ENCODE measurements around the gene TOP3B. TPM values are rescaled to one million over a fixed set of nuclear protein-coding genes. Genes with fewer than 3 reads are reported as not detected.

Gene TOP3B
- total and polyA plus RNA-seq, 9 of the 15 experiments (the other 6 are each of a cell fraction or from before 2014, with no cell fraction given): 3.0 to 188 (median 112) TPM

DNA sequence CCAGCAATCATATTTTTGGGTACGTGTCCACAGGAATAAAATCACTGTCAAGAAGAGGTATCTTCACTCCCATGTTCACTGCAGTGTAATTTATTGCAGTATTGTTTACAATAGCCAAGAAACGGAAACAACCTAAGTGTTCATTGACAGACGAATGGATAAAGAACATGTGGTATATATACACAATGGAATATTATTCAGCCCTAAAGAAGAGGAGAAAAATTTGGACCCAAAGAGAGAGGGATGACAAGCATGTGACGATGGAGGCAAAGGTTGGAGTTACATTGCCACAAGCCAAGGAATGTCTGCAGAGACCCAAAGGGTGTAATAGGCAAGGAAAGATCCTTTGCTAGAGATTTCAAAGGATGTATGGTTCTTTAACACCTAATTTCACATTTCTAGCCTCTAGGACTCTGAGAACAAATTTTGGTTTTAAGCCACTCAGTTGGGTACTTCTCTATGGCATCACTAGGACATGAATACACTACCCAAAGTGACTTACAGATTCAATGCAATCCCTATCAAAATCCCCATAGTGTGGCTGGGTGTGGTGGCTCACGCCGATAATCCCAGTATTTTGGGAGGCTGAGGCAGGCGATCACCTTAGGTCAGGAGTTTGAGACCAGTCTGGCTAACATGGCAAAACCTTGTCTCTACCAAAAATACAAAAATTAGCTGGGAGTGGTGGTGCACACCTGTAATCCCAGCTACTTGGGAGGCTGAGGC lies 31.1 kb upstream of the TOP3B start:
- ChIA-PET CTCF (ENCODE audit: low intra/inter-chr PET ratio) (no interaction called here), POLR2A (interaction anchor here (0.7 to 1.2 kb wide), 3 partner anchors 19 to 29 kb away, joined by 3 to 4 read pairs (median 3); no protein-coding TSS in a partner anchor)
- H3K4me2 ChIP-seq (ENCODE audit: insufficient read depth, low read length): no peak overlapping the region
- BruUV-seq (replicated peaks): no TSS peak
- H3K79me2 ChIP-seq (ENCODE audit: control insufficient read depth, insufficient read depth, low read length): no peaks in the 10 kb centered on the region
- ATAC-seq: no peak
- in situ Hi-C loops (cut with MboI): no loop called here
- H3K9me1 ChIP-seq (ENCODE audit: control insufficient read depth, insufficient read depth, low read length): no peaks in the 10 kb centered on the region
- intact Hi-C loops (cut with micrococcal nuclease): no loop called here
- 0 out of 2 replicates have a peak, but pooled peaks cover 6% of the 10 kb centered on the region for H3K9me3 ChIP-seq (replicated peaks; ENCODE audit: control insufficient read depth, insufficient read depth, low read depth, low read length)
- WGBS (ENCODE audit: insufficient coverage, low coverage, missing lambda C conversion rate): 6% methylated on average over 7 of the region's 7 CpGs
- no peaks in the 10 kb centered on the region for H3K36me3 ChIP-seq (ENCODE audit: control insufficient read depth, insufficient read depth, low read length)
- H4K20me1 ChIP-seq (replicated peaks; ENCODE audit: control insufficient read depth, insufficient read depth, low read length): no peaks in the 10 kb centered on the region
- no peak overlapping the region for H2AFZ ChIP-seq (ENCODE audit: low read depth, low read length)
- H3K4me3 ChIP-seq: no peak overlapping the region
- peaks cover 38 to 69% of the 10 kb centered on the region in 2 experiments for H3K27me3 ChIP-seq (ENCODE audit: control insufficient read depth in 2 of 2, insufficient read depth in 2 of 2, low read length in 2 of 2)
- no peak overlapping the region for H3K27ac ChIP-seq (ENCODE audit: extremely low read depth, low read depth, low read length)
- no peak for DNase-seq (ENCODE audit: extremely low read depth in 1 of 4, low spot score in 3 of 4)
- H3K4me1 ChIP-seq (replicated peaks in 1 of 2; ENCODE audit: control insufficient read depth in 2 of 2, insufficient read depth in 2 of 2, low read length in 2 of 2): peaks cover 3 to 6% of the 10 kb centered on the region in 2 experiments; a peak in 1 of 5 replicates
- FAIRE-seq: no peak
- H3K9ac ChIP-seq (ENCODE audit: insufficient read depth in 1 of 2, low read depth in 2 of 2, low read length in 2 of 2): no peak overlapping the region
- TF ChIP-seq STAT5A (IDR thresholded peaks at IDR 0.05; ENCODE audit: borderline replicate concordance, low read length): no peak
- no peak for TF ChIP-seq ELF4 (CRISPR knock-in tag; IDR thresholded peaks at IDR 0.05)
- TF ChIP-seq ZBTB8A (IDR thresholded peaks at IDR 0.05; ENCODE audit: partially characterized antibody): no peak
- peak; percentile 63; the same call in 1 of the 2 replicates for TF ChIP-seq ZNF12 (CRISPR knock-in tag; IDR thresholded peaks at IDR 0.05)
- TF ChIP-seq CBX3 (IDR thresholded peaks at IDR 0.05; ENCODE audit: borderline replicate concordance in 1 of 2, low read length in 2 of 2): 0 out of 3 replicates have a peak, but pooled peaks of 1 of the 2 experiments have one; percentile 40
- 0 out of 2 replicates have a peak, but pooled peaks have one; percentile 55 for TF ChIP-seq PRMT5 (CRISPR knock-in tag; IDR thresholded peaks at IDR 0.05)
- TF ChIP-seq ZNF146 (CRISPR knock-in tag; IDR thresholded peaks at IDR 0.05; ENCODE audit: unreplicated experiment): peak; percentile 96
- no peak for TF ChIP-seq PHF8 (IDR thresholded peaks at IDR 0.05; ENCODE audit: borderline replicate concordance, low read length)
- TF ChIP-seq ZNF253 (CRISPR knock-in tag; conservative IDR thresholded peaks at IDR 0.05): no peak
- peak in 1 of 2 experiments; percentile 28; a peak in 2 of 4 replicates for TF ChIP-seq KDM1A (IDR thresholded peaks at IDR 0.05)
- TF ChIP-seq ZNF583 (CRISPR knock-in tag; IDR thresholded peaks at IDR 0.05): no peak
- TF ChIP-seq STAG1 (CRISPR knock-in tag; IDR thresholded peaks at IDR 0.05; ENCODE audit: borderline replicate concordance): 0 out of 2 replicates have a peak, but pooled peaks have one; percentile 4
- peak; percentile 42 for TF ChIP-seq RBM25 (IDR thresholded peaks at IDR 0.05; ENCODE audit: low read depth, low read length, severe bottlenecking)
- TF ChIP-seq BMI1 (IDR thresholded peaks at IDR 0.05; ENCODE audit: low read length): no peak
- TF ChIP-seq, protein P1, sequence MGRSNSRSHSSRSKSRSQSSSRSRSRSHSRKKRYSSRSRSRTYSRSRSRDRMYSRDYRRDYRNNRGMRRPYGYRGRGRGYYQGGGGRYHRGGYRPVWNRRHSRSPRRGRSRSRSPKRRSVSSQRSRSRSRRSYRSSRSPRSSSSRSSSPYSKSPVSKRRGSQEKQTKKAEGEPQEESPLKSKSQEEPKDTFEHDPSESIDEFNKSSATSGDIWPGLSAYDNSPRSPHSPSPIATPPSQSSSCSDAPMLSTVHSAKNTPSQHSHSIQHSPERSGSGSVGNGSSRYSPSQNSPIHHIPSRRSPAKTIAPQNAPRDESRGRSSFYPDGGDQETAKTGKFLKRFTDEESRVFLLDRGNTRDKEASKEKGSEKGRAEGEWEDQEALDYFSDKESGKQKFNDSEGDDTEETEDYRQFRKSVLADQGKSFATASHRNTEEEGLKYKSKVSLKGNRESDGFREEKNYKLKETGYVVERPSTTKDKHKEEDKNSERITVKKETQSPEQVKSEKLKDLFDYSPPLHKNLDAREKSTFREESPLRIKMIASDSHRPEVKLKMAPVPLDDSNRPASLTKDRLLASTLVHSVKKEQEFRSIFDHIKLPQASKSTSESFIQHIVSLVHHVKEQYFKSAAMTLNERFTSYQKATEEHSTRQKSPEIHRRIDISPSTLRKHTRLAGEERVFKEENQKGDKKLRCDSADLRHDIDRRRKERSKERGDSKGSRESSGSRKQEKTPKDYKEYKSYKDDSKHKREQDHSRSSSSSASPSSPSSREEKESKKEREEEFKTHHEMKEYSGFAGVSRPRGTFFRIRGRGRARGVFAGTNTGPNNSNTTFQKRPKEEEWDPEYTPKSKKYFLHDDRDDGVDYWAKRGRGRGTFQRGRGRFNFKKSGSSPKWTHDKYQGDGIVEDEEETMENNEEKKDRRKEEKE (IDR thresholded peaks at IDR 0.05; ENCODE audit: borderline replicate concordance in 1 of 2, control insufficient read depth in 1 of 2, low read depth in 2 of 2, low read length in 1 of 2): no peak
- no peak for TF ChIP-seq SREBF2 (CRISPR knock-in tag; IDR thresholded peaks at IDR 0.05)
- no peak for TF ChIP-seq EZH2 (IDR thresholded peaks at IDR 0.05; ENCODE audit: borderline replicate concordance, low read depth, low read length)
- TF ChIP-seq BRD4 (IDR thresholded peaks at IDR 0.05): no peak
- no peak for TF ChIP-seq SLC30A9 (CRISPR knock-in tag; IDR thresholded peaks at IDR 0.05)
- TF ChIP-seq EGR1 (conservative IDR thresholded peaks at IDR 0.05): 0 out of 2 replicates have a peak, but pooled peaks have one; percentile 18
- TF ChIP-seq CBFB (CRISPR knock-in tag; IDR thresholded peaks at IDR 0.05): no peak
- TF ChIP-seq ZNF174 (CRISPR knock-in tag; IDR thresholded peaks at IDR 0.05): no peak
